Prostate gland (tissue), 2 donors: Measurements from ENCODE around the gene SLIT3.

ENCODE experiments used
- POLR2A ChIP-seq: fragments of 450-650 bp; IDR thresholded peaks from one replicate; pipeline ENCODE4 v1.6.1; 2016; ENCODE audit warnings: antibody characterized with exemption, mild to moderate bottlenecking
- POLR2AphosphoS5 ChIP-seq: sonication (generic); formaldehyde crosslinking; IDR thresholded peaks from one replicate; pipeline ENCODE4 v1.6.1; 2017; ENCODE audit warnings: antibody characterized with exemption
- TF ChIP-seq, protein P1 (sequence below), 4 experiments: fragments of 200-600 bp in 2 of 4; fragments of 450-650 bp in 2 of 4; sonication (generic) in 2 of 4; IDR thresholded peaks; 1 replicate in 3 of 4; 2 replicates in 1 of 4; pipeline ENCODE4 v1.5.1; 2016 to 2019; ENCODE audit warnings: antibody characterized with exemption in 4 of 4, mild to moderate bottlenecking in 2 of 4, moderate library complexity in 2 of 4

- no peak for TF ChIP-seq POLR2A
- TF ChIP-seq POLR2AphosphoS5: no peak
- TF ChIP-seq, protein P1, sequence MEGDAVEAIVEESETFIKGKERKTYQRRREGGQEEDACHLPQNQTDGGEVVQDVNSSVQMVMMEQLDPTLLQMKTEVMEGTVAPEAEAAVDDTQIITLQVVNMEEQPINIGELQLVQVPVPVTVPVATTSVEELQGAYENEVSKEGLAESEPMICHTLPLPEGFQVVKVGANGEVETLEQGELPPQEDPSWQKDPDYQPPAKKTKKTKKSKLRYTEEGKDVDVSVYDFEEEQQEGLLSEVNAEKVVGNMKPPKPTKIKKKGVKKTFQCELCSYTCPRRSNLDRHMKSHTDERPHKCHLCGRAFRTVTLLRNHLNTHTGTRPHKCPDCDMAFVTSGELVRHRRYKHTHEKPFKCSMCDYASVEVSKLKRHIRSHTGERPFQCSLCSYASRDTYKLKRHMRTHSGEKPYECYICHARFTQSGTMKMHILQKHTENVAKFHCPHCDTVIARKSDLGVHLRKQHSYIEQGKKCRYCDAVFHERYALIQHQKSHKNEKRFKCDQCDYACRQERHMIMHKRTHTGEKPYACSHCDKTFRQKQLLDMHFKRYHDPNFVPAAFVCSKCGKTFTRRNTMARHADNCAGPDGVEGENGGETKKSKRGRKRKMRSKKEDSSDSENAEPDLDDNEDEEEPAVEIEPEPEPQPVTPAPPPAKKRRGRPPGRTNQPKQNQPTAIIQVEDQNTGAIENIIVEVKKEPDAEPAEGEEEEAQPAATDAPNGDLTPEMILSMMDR (IDR thresholded peaks at IDR 0.05): no peak
Observed at GRCh38 chr5:168776070-168776469, 524.9 kb downstream of the SLIT3 start.
